Measurements from ENCODE around the gene NEURL1.

The NEURL1 gene

GRCh38 chr10:103619424-103620351, 126.2 kb downstream of the NEURL1 start:
- no peak for DNase-seq (ENCODE audit: low read depth)
- H3K4me3 ChIP-seq (ENCODE audit: low read depth, low read length) = no peak overlapping the region
- no peak for TF ChIP-seq CTCF (IDR thresholded peaks at IDR 0.05; ENCODE audit: control insufficient read depth, extremely low read depth, insufficient read depth)

- no peak for DNase-seq (ENCODE audit: low read depth)
- TF ChIP-seq CTCF (IDR thresholded peaks at IDR 0.05; ENCODE audit: control insufficient read depth, extremely low read depth, insufficient read depth) = no peak
- no peak overlapping the region for H3K4me3 ChIP-seq (ENCODE audit: low read depth, low read length)
These were observed 126.8 kb downstream of the NEURL1 start for GRCh38 chr10:103620352-103620740.

GRCh38 chr10:103620891-103621782, 127.6 kb downstream of the NEURL1 start:
- no peak for TF ChIP-seq CTCF (IDR thresholded peaks at IDR 0.05; ENCODE audit: control insufficient read depth, extremely low read depth, insufficient read depth)
- DNase-seq (ENCODE audit: low read depth) = no peak
- H3K4me3 ChIP-seq (ENCODE audit: low read depth, low read length) = no peak overlapping the region

GRCh38 chr10:103621783-103622125, 128.2 kb downstream of the NEURL1 start:
- TF ChIP-seq CTCF (IDR thresholded peaks at IDR 0.05; ENCODE audit: control insufficient read depth, extremely low read depth, insufficient read depth) = no peak
- H3K4me3 ChIP-seq (ENCODE audit: low read depth, low read length) = no peak overlapping the region
- DNase-seq (ENCODE audit: low read depth) = no peak

- no peak for TF ChIP-seq CTCF (IDR thresholded peaks at IDR 0.05; ENCODE audit: control insufficient read depth, extremely low read depth, insufficient read depth)
- DNase-seq (ENCODE audit: low read depth) = no peak
- no peak overlapping the region for H3K4me3 ChIP-seq (ENCODE audit: low read depth, low read length)
These were observed 128.8 kb downstream of the NEURL1 start for GRCh38 chr10:103622286-103622685.

- TF ChIP-seq CTCF (IDR thresholded peaks at IDR 0.05; ENCODE audit: control insufficient read depth, extremely low read depth, insufficient read depth) = no peak
- no peak overlapping the region for H3K4me3 ChIP-seq (ENCODE audit: low read depth, low read length)
- no peak for DNase-seq (ENCODE audit: low read depth)
These were observed 129.6 kb downstream of the NEURL1 start for GRCh38 chr10:103622935-103623574.

Data from LNCaP clone FGC (cell line).